ENCODE results near the gene MYBPC2.

Gene MYBPC2

DNA sequence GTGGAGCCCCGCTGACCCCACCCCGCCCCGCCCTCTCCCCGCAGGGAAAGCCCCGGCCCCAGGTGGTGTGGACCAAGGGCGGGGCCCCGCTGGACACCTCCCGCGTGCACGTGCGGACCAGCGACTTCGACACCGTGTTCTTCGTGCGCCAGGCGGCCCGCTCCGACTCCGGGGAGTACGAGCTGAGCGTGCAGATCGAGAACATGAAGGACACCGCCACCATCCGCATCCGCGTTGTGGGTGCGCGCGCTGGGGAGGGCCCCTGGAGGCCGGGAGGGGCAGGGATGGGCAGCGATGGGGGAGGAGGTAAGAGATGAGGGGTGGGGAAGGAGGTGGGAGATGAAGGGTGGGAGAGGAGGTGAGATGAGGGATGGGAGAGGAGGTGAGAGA is 26.4 kb downstream of the MYBPC2 start:
- Histone ChIP-seq H3K4me3 (ENCODE audit: insufficient read depth, low read length, poor library complexity, severe bottlenecking) (no peak overlapping the region), H3K27ac (ENCODE audit: low read depth, low read length) (no peak overlapping the region), H3F3A (ENCODE audit: insufficient read depth) (peaks cover 5% of the 10 kb centered on the region), H3K9me2 (replicated peaks; ENCODE audit: insufficient read depth, low read length) (no peaks in the 10 kb centered on the region), H3K4me2 (ENCODE audit: low read depth, low read length, poor library complexity, severe bottlenecking) (no peak overlapping the region), H3K27me3 (ENCODE audit: low read length) (no peaks in the 10 kb centered on the region), H4K20me1 (ENCODE audit: low read depth, low read length) (no peaks in the 10 kb centered on the region), H3K36me3 (ENCODE audit: low read length) (no peaks in the 10 kb centered on the region), H3K9ac (ENCODE audit: low read length) (no peak overlapping the region), H3K79me2 (ENCODE audit: insufficient read depth, low read length) (no peaks in the 10 kb centered on the region), H2AFZ (ENCODE audit: low read depth, low read length, severe bottlenecking) (no peak overlapping the region), H3K9me3 (ENCODE audit: insufficient read depth, low read length) (no peaks in the 10 kb centered on the region)
- TF ChIP-seq EZH2phosphoT487 (conservative IDR thresholded peaks at IDR 0.05; ENCODE audit: low read length) = no peak
- TF ChIP-seq, protein P1, sequence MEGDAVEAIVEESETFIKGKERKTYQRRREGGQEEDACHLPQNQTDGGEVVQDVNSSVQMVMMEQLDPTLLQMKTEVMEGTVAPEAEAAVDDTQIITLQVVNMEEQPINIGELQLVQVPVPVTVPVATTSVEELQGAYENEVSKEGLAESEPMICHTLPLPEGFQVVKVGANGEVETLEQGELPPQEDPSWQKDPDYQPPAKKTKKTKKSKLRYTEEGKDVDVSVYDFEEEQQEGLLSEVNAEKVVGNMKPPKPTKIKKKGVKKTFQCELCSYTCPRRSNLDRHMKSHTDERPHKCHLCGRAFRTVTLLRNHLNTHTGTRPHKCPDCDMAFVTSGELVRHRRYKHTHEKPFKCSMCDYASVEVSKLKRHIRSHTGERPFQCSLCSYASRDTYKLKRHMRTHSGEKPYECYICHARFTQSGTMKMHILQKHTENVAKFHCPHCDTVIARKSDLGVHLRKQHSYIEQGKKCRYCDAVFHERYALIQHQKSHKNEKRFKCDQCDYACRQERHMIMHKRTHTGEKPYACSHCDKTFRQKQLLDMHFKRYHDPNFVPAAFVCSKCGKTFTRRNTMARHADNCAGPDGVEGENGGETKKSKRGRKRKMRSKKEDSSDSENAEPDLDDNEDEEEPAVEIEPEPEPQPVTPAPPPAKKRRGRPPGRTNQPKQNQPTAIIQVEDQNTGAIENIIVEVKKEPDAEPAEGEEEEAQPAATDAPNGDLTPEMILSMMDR (IDR thresholded peaks at IDR 0.05; ENCODE audit: insufficient read depth, low read length, poor library complexity, severe bottlenecking) = no peak

DNA sequence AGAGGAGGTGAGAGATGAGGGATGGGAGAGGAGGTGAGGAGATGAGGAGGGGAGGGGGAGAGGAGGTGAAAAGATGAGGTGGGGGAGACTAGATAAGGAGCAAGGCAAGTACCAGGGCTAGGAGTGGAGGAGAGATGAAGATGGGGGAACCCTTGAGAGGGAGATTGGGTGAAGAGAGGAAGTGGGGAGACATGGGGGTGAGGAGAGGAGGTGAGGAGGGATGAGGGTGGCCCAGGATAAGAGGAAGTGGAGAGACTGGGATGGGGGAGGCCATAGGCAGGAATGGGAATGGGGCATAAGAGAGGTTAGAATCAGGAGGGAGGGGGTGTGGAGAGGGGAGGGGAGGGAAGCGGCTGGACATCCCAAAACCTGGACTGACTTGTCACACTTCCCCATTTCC is 26.9 kb downstream of the MYBPC2 start:
- no peaks in the 10 kb centered on the region for H4K20me1 ChIP-seq (ENCODE audit: low read depth, low read length)
- H3K4me3 ChIP-seq (ENCODE audit: insufficient read depth, low read length, poor library complexity, severe bottlenecking) = no peak overlapping the region
- no peaks in the 10 kb centered on the region for H3K9me2 ChIP-seq (replicated peaks; ENCODE audit: insufficient read depth, low read length)
- peak overlapping the region; percentile 73 for H3K27ac ChIP-seq (ENCODE audit: low read depth, low read length)
- no peaks in the 10 kb centered on the region for H3K27me3 ChIP-seq (ENCODE audit: low read length)
- H3K79me2 ChIP-seq (ENCODE audit: insufficient read depth, low read length) = no peaks in the 10 kb centered on the region
- peaks cover 5% of the 10 kb centered on the region for H3F3A ChIP-seq (ENCODE audit: insufficient read depth)
- H3K4me2 ChIP-seq (ENCODE audit: low read depth, low read length, poor library complexity, severe bottlenecking) = peak overlapping the region; percentile 41
- peak overlapping the region; percentile 26; the same call in 1 of the 2 replicates for H3K9ac ChIP-seq (ENCODE audit: low read length)
- TF ChIP-seq EZH2phosphoT487 (conservative IDR thresholded peaks at IDR 0.05; ENCODE audit: low read length) = no peak
- TF ChIP-seq, protein P1 (IDR thresholded peaks at IDR 0.05; ENCODE audit: insufficient read depth, low read length, poor library complexity, severe bottlenecking) = no peak
- H3K9me3 ChIP-seq (ENCODE audit: insufficient read depth, low read length) = no peaks in the 10 kb centered on the region
- peak overlapping the region; percentile 15 for H2AFZ ChIP-seq (ENCODE audit: low read depth, low read length, severe bottlenecking)
- H3K36me3 ChIP-seq (ENCODE audit: low read length) = no peaks in the 10 kb centered on the region

DNA sequence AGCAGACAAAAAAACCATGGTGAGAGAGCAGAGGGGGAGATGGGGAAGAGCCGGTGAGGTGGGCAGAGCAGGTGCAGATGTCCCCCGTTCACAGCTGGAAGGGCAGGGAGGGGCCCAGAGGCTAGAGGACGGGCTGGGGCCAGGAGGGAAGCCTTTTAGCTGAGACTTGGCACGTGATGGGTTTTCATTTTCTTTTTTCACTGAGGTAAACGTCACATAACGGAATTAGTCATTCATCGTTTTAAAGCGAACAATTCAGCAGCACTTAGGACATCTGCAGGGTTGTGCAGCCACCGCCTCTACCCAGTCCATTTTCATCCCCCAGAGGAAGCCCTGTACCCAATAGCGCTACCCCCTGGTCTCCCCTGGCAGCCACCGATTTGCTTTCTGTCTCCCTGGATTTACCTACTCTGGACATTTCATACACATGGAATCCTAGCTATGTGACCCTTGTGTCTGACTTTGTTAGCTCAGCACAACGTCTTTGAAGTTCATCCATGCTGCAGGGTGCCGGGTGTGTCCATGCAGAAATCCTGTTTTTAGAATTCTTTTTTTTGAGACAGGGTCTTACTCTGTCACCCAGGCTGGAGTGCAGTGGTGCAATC is 27.6 kb downstream of the MYBPC2 start:
- no peaks in the 10 kb centered on the region for H3K79me2 ChIP-seq (ENCODE audit: insufficient read depth, low read length)
- H3K9ac ChIP-seq (ENCODE audit: low read length) = peak overlapping the region; percentile 26
- peak overlapping the region; percentile 73 for H3K27ac ChIP-seq (ENCODE audit: low read depth, low read length)
- no peaks in the 10 kb centered on the region for H3K27me3 ChIP-seq (ENCODE audit: low read length)
- H3K4me3 ChIP-seq (ENCODE audit: insufficient read depth, low read length, poor library complexity, severe bottlenecking) = no peak overlapping the region
- H3K36me3 ChIP-seq (ENCODE audit: low read length) = no peaks in the 10 kb centered on the region
- H3K9me3 ChIP-seq (ENCODE audit: insufficient read depth, low read length) = no peaks in the 10 kb centered on the region
- H2AFZ ChIP-seq (ENCODE audit: low read depth, low read length, severe bottlenecking) = peak overlapping the region; percentile 15
- no peaks in the 10 kb centered on the region for H3K9me2 ChIP-seq (replicated peaks; ENCODE audit: insufficient read depth, low read length)
- H4K20me1 ChIP-seq (ENCODE audit: low read depth, low read length) = no peaks in the 10 kb centered on the region
- TF ChIP-seq, protein P1 (IDR thresholded peaks at IDR 0.05; ENCODE audit: insufficient read depth, low read length, poor library complexity, severe bottlenecking) = no peak
- no peak for TF ChIP-seq EZH2phosphoT487 (conservative IDR thresholded peaks at IDR 0.05; ENCODE audit: low read length)
- peaks cover 5% of the 10 kb centered on the region for H3F3A ChIP-seq (ENCODE audit: insufficient read depth)
- peak overlapping the region; percentile 41 for H3K4me2 ChIP-seq (ENCODE audit: low read depth, low read length, poor library complexity, severe bottlenecking)
